Endothelial cell of umbilical vein (primary cell): ENCODE data around the gene SAP25.
"Not testable (repeated sequence)": the region's sequence is repeated elsewhere in the genome, so short reads cannot be mapped to it uniquely, and the experiment has no call there.

Source experiments
- FOS ChIP-seq: IDR thresholded peaks from 2 replicates; pipeline ENCODE4 v1.6.1; 2011; ENCODE audit warnings: mild to moderate bottlenecking, low read length, moderate library complexity, borderline replicate concordance; ENCODE audit not compliant: insufficient read depth
- JUN ChIP-seq: IDR thresholded peaks from 2 replicates; pipeline ENCODE4 v1.6.1; 2011; ENCODE audit warnings: borderline replicate concordance, low read depth; ENCODE audit not compliant: insufficient read length, insufficient read depth
- POLR2A ChIP-seq: IDR thresholded peaks from 2 replicates; pipeline ENCODE4 v1.6.1; 2012; ENCODE audit warnings: low read depth, mild to moderate bottlenecking, control low read depth, low read length
- TF ChIP-seq, protein P1 (sequence below), 2 donors: IDR thresholded peaks; 1 replicate in 1 of 2; 2 replicates in 1 of 2; pipeline ENCODE4 v1.5.1; 2011; ENCODE audit warnings: low read length in 2 of 2, mild to moderate bottlenecking in 2 of 2, moderate library complexity in 2 of 2, control low read depth in 1 of 2, inconsistent platforms in 1 of 2, low read depth in 1 of 2; ENCODE audit not compliant: insufficient read depth in 1 of 2; ENCODE audit errors: extremely low read depth in 1 of 2

DNA sequence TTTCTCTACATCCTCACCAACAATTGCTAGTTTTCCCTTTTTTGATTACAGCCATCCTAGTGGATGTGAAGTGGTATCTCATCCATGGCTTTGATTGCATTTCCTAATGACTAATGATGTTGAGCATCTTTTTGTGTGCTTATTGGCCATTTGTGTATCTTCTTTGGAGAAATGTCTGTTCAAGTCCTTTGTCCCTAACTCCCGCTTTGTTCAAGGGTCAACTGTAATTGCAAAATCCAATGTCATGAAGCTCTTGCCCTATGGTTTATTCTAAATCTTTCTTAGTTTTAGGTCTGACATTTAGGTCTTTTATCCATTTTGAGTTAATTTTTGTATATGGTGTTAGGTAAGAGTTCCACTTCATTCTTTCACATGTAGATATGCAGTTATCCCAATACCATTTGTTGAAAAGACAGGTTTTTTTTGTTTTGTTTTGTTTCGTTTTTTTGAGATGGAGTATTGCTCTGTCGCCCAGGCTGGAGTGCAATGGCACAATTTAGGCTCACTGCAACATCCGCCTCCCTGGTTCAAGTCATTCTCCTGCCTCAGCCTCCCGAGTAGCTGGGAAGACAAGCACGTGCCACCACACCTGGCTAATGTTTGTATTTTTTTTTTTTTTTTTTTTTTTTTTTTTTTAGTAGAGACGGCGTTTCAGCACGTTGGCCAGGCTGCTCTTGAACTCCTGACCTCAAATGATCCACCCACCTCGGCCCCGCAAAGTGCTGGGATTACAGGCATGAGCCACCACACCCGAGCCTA lies 45.4 kb downstream of the SAP25 start:
- TF ChIP-seq POLR2A, JUN, FOS: not testable (repeated sequence)
- TF ChIP-seq, protein P1, sequence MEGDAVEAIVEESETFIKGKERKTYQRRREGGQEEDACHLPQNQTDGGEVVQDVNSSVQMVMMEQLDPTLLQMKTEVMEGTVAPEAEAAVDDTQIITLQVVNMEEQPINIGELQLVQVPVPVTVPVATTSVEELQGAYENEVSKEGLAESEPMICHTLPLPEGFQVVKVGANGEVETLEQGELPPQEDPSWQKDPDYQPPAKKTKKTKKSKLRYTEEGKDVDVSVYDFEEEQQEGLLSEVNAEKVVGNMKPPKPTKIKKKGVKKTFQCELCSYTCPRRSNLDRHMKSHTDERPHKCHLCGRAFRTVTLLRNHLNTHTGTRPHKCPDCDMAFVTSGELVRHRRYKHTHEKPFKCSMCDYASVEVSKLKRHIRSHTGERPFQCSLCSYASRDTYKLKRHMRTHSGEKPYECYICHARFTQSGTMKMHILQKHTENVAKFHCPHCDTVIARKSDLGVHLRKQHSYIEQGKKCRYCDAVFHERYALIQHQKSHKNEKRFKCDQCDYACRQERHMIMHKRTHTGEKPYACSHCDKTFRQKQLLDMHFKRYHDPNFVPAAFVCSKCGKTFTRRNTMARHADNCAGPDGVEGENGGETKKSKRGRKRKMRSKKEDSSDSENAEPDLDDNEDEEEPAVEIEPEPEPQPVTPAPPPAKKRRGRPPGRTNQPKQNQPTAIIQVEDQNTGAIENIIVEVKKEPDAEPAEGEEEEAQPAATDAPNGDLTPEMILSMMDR (IDR thresholded peaks at IDR 0.05; ENCODE audit: extremely low read depth in 1 of 2, insufficient read depth in 1 of 2, low read depth in 1 of 2, low read length in 2 of 2): not testable (repeated sequence)
